Memory B cell (primary cell): ENCODE measurements around the gene OR5B3.
"Not testable (repeated sequence)": the region's sequence is repeated elsewhere in the genome, so short reads cannot be mapped to it uniquely, and the experiment has no call there.

Experiments
- ATAC-seq: fragments of 150-1000 bp; cut with Tn5 transposase; 2 replicates; pipeline ENCODE4 v1.10.0; 2021; ENCODE audit warnings: low read depth, mild to moderate bottlenecking, moderate library complexity
- DNase-seq, 2 donors: peaks; one replicate each; pipeline ENCODE4 v3.0.0; 2022; ENCODE audit warnings: low spot score in 2 of 2
- H3K27ac Mint-ChIP-seq: one replicate; pipeline ENCODE4 v1.8.0; 2022; ENCODE audit warnings: mild to moderate bottlenecking, moderate library complexity, mixed read lengths
- H3K27me3 Mint-ChIP-seq: one replicate; pipeline ENCODE4 v1.8.0; 2022; ENCODE audit warnings: mixed read lengths
- H3K36me3 Mint-ChIP-seq: one replicate; pipeline ENCODE4 v1.8.0; 2022; ENCODE audit warnings: mild to moderate bottlenecking, mixed read lengths
- H3K4me1 Mint-ChIP-seq: one replicate; pipeline ENCODE4 v1.8.0; 2022; ENCODE audit warnings: mixed read lengths
- H3K4me3 Mint-ChIP-seq: one replicate; pipeline ENCODE4 v1.8.0; 2022; ENCODE audit warnings: mild to moderate bottlenecking, moderate library complexity, mixed read lengths
- H3K9me3 Mint-ChIP-seq: one replicate; pipeline ENCODE4 v1.8.0; 2022; ENCODE audit warnings: mixed read lengths

The OR5B3 gene

DNA sequence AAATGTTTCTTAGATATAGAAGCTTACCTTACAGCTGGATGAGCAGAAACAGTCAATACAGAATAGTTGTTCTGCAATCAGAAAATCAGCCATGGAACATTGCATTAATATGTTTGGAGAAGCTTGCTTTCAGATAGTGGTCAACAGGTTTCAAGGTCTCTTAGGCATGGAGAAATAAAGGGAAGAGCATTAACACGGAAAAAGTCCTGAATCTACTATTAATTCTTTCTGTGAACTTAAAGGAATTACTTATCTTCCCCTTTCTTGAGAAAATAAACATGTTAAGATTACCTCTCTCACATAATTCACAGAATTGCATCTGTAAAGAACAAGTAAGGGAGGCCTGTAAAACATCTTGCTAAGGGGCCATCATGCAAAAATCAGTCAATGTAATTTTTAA, at the start of gene OR5B3:
TSS of gene OR5B3 (minus strand) at position 101 of the 400 bp plus-strand sequence. CDS start 3,465 bp downstream, outside the sequence.
- no peaks in the 10 kb centered on the region for H3K4me1 Mint-ChIP-seq
- peaks cover 5% of the 10 kb centered on the region for H3K36me3 Mint-ChIP-seq
- DNase-seq, result no peak
- H3K27ac Mint-ChIP-seq, result no peak within 1 kb of the TSS
- H3K9me3 Mint-ChIP-seq, result peaks cover 12% of the 10 kb centered on the region
- no peak for ATAC-seq
- peaks cover 7% of the 10 kb centered on the region for H3K27me3 Mint-ChIP-seq
- H3K4me3 Mint-ChIP-seq, result no peak within 1 kb of the TSS

DNA sequence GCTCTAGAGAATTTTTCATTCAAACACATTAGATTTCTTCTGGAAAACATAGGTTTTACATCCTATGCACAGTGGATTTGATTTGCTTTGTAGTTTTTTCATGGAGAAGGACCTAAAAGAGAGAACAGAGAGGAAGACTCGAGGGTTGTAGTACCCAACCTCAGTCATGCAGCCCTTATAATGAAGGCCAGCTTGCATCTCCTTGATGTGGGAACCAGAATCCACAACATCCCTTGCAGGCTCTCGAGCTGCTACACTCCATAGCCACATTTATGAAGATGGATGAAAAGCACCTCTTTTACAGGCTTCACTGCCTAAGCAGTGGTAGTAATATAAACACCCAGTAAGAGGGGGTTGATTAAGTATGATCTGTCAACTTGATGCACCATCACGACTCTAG, 44.9 kb upstream of the OR5B3 start:
- Mint-ChIP-seq H3K27me3 (peaks cover 3% of the 10 kb centered on the region), H3K36me3 (no peaks in the 10 kb centered on the region), H3K4me1 (no peaks in the 10 kb centered on the region), H3K9me3 (peaks cover 5% of the 10 kb centered on the region), H3K4me3 (no peak overlapping the region), H3K27ac (no peak overlapping the region)
- ATAC-seq (no peak), DNase-seq (no peak)

DNA sequence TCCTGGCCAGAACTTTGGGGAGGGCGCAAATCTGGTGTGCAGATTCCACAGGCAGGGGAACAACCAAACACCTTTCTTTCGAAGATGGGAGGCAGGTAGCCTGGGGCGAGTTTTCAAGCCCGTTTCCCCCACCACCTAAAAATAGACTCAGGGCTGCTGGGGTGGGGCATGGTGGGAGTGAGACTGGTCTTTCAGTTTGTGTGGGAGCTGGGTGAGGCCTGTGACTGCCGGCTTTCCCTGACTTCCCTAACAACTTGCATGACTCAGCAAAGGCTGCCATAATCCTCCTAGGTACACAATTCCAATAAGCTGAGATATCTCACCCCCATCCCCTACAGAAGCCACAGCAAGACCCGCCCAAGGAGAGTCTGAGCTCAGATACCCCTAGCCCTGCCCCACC, 39.6 kb upstream of the OR5B3 start:
- H3K9me3 Mint-ChIP-seq, result peaks cover 11% of the 10 kb centered on the region
- peaks cover 3% of the 10 kb centered on the region for H3K36me3 Mint-ChIP-seq
- H3K4me1 Mint-ChIP-seq, result no peaks in the 10 kb centered on the region
- DNase-seq (no peak), ATAC-seq (no peak)
- peaks cover 6% of the 10 kb centered on the region for H3K27me3 Mint-ChIP-seq
- no peak overlapping the region for H3K4me3 Mint-ChIP-seq
- H3K27ac Mint-ChIP-seq, result no peak overlapping the region

DNA sequence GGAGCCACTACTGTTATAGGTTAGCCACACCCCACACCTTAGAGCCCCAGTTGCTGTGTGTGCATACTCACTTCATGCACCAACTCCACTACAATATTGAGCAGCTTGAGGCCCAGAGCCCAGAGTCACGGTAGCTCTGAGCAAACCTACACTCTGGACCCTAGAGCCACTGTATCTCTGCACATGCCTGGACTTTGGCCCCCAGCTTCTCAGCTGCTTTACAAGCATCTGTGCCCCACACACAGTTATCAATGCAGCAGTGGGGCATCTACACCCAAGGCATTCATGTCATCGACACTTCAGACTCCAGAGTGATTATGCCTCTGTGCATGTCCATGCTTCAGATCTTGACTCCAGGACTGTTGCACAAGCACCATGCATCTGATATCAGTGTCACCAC, 37.6 kb upstream of the OR5B3 start:
- H3K36me3 Mint-ChIP-seq, result peaks cover 3% of the 10 kb centered on the region
- H3K4me1 Mint-ChIP-seq, result no peaks in the 10 kb centered on the region
- peaks cover 8% of the 10 kb centered on the region for H3K27me3 Mint-ChIP-seq
- DNase-seq (no peak), ATAC-seq (no peak)
- H3K9me3 Mint-ChIP-seq, result peaks cover 9% of the 10 kb centered on the region
- H3K27ac Mint-ChIP-seq, result no peak overlapping the region
- no peak overlapping the region for H3K4me3 Mint-ChIP-seq

DNA sequence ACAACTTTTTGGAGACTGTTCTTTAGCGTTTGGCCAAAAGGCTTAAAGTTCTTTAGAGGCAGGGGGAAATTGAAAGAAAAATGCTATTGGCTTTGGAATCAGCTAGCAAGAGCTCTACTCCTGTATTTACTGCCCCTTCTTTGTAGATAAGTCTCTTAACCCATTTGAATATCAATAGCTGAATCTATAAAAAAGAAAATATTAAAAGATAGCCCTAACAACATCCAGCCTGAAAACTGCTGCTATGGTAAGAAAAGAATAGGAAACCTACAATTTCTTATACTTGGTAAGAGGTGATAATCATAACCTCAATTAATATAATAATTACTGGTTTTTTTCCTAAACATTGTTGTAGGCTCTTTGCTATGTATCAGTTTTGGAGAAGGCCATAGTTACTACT, 35.5 kb upstream of the OR5B3 start, which contains the start of gene OR5B12:
TSS of gene OR5B12 (minus strand) at position 101 of the 400 bp plus-strand sequence. CDS start 2,085 bp downstream, outside the sequence.
- ATAC-seq (no peak), DNase-seq (no peak)
- H3K9me3 Mint-ChIP-seq, result peaks cover 8% of the 10 kb centered on the region
- H3K27ac Mint-ChIP-seq, result no peak within 1 kb of the TSS
- no peak within 1 kb of the TSS for H3K4me3 Mint-ChIP-seq
- no peaks in the 10 kb centered on the region for H3K4me1 Mint-ChIP-seq
- H3K36me3 Mint-ChIP-seq, result peaks cover 3% of the 10 kb centered on the region
- H3K27me3 Mint-ChIP-seq, result peaks cover 9% of the 10 kb centered on the region

DNA sequence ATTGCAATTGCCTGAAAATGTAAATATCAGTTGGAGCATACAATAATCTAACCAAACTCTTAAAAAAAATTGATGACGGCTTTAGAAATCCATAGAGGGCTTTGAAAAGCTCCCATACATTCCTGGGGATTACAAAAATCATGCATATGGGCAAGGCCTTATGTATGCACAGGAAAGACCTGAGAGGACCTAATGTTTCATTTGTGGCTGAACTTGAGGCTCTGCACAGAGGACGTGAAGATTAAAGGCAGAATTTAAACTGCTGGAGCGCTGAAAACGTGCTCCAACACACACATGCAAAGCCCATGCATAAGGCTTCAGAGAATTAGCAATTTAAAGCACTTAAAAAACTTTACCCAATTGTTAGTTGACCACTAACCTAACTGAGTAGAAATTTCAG, 31.8 kb upstream of the OR5B3 start:
- Mint-ChIP-seq H3K27ac (no peak overlapping the region), H3K36me3 (no peaks in the 10 kb centered on the region), H3K4me3 (no peak overlapping the region), H3K9me3 (no peaks in the 10 kb centered on the region), H3K4me1 (peaks cover 3% of the 10 kb centered on the region), H3K27me3 (peaks cover 5% of the 10 kb centered on the region)
- ATAC-seq (no peak), DNase-seq (no peak)

DNA sequence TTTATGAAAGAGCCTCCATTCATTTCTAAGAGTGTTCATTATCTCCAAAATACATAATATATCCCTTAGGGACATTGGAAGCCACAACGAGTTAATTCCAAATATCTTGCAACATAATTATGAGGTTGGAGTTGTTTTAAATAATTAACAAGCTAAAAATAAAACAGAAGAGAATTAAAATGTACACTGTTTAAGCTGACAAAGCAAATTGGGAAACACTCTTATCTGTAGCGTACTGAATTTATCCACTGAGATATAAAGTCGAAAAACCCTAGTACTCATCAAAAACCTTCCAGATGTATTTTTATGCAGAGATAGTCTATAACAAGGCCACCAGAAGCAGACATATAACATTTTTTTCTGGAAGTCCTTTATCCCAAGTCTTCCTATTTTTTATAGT, 27.5 kb upstream of the OR5B3 start:
- Mint-ChIP-seq H3K9me3 (peaks cover 4% of the 10 kb centered on the region), H3K36me3 (no peaks in the 10 kb centered on the region), H3K27ac (no peak overlapping the region)

DNA sequence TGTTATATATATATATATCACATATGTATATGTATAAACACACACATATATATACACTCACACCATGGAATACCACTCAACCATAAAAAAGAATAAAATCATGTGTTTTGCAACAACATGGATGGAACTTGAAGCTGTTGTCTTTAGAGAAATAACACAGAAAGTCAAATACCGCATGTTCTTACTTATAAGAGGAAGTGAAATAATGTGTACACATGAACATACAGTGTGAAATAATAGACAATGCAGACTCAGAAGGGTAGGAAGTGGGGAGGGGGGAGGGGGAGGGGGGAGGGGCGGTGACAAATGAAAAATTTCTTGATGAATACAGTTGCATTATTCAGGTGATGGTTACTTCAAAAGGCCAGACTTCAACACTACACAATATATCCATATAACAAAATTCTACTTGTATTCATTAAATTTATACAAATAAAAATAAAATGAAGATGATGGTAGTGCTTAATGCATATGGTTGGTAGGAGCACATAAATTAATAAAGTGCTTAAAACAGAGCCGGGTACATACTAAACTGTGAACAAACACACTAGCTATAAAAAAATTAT, 27.0 kb upstream of the OR5B3 start:
- H3K27me3 Mint-ChIP-seq, result peaks cover 4% of the 10 kb centered on the region
- DNase-seq (no peak), ATAC-seq (peak; percentile 47)
- H3K4me1 Mint-ChIP-seq, result peaks cover 4% of the 10 kb centered on the region
- no peaks in the 10 kb centered on the region for H3K36me3 Mint-ChIP-seq
- no peak overlapping the region for H3K4me3 Mint-ChIP-seq
- H3K27ac Mint-ChIP-seq, result no peak overlapping the region
- peaks cover 7% of the 10 kb centered on the region for H3K9me3 Mint-ChIP-seq

More for the DNA sequence above, 27.5 kb upstream of the OR5B3 start:
- peaks cover 4% of the 10 kb centered on the region for H3K4me1 Mint-ChIP-seq
- no peak for DNase-seq
- H3K27me3 Mint-ChIP-seq, result peaks cover 6% of the 10 kb centered on the region
- no peak for ATAC-seq
- no peak overlapping the region for H3K4me3 Mint-ChIP-seq

DNA sequence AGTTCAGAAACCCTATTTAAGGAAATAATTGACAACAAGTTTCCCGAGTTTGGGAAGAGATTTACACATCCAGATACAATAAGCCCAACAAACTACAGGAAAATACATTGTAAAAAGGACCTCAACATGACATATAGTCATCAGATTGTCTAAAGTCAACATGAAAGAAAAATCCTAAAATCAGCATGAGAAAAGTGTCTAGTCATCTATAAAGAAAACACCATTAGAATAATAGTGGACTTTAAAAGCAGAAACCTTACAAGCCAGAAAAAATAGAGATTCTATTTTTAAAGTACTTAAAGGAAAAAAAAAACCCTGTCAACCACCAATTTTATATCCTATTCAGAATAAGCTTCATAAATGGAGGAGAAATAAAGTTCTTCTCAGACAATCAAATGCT, 22.6 kb upstream of the OR5B3 start:
- no peaks in the 10 kb centered on the region for H3K36me3 Mint-ChIP-seq
- H3K27me3 Mint-ChIP-seq, result peaks cover 10% of the 10 kb centered on the region
- DNase-seq (no peak), ATAC-seq (no peak)
- H3K4me1 Mint-ChIP-seq, result peaks cover 4% of the 10 kb centered on the region
- H3K9me3 Mint-ChIP-seq, result peaks cover 8% of the 10 kb centered on the region
- H3K27ac Mint-ChIP-seq, result no peak overlapping the region
- H3K4me3 Mint-ChIP-seq, result no peak overlapping the region

DNA sequence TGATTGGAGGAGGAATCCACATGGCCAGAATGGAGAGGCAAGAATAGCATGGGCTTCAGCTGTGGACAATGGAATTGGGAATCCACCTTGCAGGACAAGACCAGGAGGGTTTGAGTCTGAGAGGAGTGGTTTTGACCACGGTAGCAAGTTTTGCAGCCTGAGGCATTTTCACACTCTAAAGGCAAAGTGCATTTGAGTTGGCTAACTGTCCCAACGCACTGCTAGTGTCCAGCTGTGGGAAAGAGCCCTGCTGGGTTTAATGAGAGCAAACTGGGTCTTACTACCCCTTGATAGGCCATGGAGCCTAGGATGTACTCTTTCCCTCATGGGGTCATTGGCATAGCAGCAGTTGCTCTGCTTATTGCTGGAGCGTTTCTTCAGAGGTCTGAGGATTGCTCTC, 21.3 kb upstream of the OR5B3 start, which contains the start of gene OR5B2:
TSS of gene OR5B2 (minus strand) at position 101 of the 400 bp plus-strand sequence. CDS start 4,860 bp downstream, outside the sequence.
- Mint-ChIP-seq H3K4me3 (no peak within 1 kb of the TSS), H3K27ac (no peak within 1 kb of the TSS), H3K4me1 (no peaks in the 10 kb centered on the region), H3K27me3 (peaks cover 10% of the 10 kb centered on the region), H3K36me3 (no peaks in the 10 kb centered on the region), H3K9me3 (peaks cover 8% of the 10 kb centered on the region)
- DNase-seq, result no peak
- ATAC-seq, result no peak

DNA sequence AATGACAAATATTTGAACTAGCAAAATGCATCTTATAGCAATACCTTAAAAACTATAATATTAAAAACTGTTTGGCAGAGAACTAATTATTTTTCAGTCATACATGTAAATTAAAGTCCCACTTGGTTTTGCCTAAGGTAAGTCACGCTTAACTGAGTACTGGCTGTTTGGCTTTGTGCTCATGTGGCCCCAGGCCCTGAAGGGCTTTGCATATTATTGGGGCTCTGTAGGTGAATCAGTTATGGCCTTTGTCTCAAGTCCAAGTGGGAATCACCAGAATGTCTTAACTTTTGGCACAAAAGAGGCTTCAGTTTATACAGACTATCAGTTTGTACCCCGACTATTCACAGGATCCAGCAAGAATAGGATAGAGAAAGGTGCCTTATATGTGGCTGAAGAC, 7.1 kb downstream of the OR5B3 start:
- not testable (repeated sequence) for H3K36me3 Mint-ChIP-seq, H3K27me3 Mint-ChIP-seq, H3K9me3 Mint-ChIP-seq, H3K4me3 Mint-ChIP-seq, DNase-seq, ATAC-seq, H3K4me1 Mint-ChIP-seq, H3K27ac Mint-ChIP-seq

DNA sequence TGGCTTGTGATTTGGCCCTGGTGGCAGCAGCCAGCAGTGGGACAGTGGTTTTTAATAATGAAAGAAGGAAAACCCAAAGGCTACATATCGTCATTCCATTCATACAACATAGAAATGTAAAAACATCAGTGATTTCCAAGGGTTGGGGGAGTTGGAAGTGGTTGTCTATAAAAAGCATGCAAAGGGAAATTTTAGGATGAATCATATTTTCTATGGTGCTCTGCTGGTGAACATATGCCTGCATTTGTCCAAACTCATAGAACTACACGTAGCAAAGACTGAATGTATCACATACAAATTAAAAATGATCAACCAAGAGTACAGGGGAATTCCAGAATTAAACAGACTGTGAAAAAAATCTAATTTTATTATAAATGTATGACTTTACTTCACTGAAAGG, 11.1 kb downstream of the OR5B3 start:
- Mint-ChIP-seq H3K9me3 (peaks cover 8% of the 10 kb centered on the region), H3K4me3 (no peak overlapping the region), H3K27me3 (peaks cover 4% of the 10 kb centered on the region), H3K27ac (no peak overlapping the region), H3K36me3 (no peaks in the 10 kb centered on the region), H3K4me1 (no peaks in the 10 kb centered on the region)
- DNase-seq (no peak), ATAC-seq (no peak)

DNA sequence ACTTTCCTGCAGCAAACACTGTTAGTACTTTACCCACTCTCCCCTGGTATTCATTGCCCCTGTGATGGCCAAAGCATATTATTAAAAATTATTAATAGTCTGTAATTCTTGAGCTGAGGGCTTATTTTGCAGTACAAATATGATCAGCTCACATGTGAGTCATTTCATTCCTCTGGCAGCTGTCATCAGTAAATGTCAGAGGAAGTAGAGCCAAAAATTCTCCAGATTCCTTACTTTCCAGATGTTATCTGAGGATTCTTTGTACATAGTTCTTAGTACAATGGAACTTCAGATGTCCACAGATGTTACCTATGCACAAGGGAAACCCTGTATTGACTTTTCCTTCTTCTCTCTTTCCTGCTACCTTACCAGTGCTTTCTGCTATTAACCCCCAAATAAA, 12.5 kb downstream of the OR5B3 start:
- Mint-ChIP-seq H3K27me3 (peaks cover 4% of the 10 kb centered on the region), H3K27ac (no peak overlapping the region), H3K4me1 (no peaks in the 10 kb centered on the region), H3K4me3 (no peak overlapping the region), H3K9me3 (peaks cover 8% of the 10 kb centered on the region), H3K36me3 (no peaks in the 10 kb centered on the region)
- no peak for ATAC-seq
- no peak for DNase-seq

DNA sequence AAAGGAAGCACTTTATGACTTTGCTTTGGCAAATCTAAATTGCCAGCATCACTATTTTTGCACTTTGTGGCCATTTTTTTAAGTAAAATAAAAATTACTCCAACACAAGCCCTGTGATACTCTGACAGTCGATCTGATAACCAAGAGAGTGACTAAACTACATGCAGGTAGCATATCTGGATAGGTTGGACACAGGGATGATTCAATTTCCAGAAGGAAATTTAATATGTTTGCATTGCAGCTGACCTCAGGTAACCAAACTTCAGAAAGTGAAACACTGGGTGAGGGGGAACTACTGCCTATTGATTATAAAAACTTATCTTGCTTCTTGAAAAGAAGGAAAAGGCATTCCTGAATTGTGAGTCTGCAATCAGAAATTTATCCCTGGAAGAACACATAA, 13.9 kb downstream of the OR5B3 start:
- no peak overlapping the region for H3K4me3 Mint-ChIP-seq
- DNase-seq, result no peak

DNA sequence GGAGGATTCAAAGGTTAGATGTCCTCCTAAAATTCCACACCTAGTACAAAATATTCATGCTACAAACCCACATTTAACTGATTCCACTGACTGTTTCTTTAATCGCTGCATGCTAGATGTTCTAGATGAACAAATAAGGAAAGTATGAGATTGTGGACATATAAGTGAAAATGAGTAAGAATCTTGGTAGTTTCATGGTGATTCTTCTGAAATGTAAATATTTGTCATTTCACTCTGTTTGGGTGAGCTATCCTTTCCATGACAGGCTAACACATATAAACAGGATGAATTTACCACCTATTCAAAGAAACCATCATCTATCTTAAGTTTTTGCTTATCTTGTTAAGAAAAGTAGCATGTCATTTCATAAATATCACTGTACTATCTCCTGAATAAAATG, 14.8 kb downstream of the OR5B3 start:
- Mint-ChIP-seq H3K27ac (no peak overlapping the region), H3K9me3 (peaks cover 8% of the 10 kb centered on the region), H3K27me3 (peaks cover 3% of the 10 kb centered on the region), H3K4me3 (no peak overlapping the region), H3K4me1 (no peaks in the 10 kb centered on the region), H3K36me3 (no peaks in the 10 kb centered on the region)
- no peak for DNase-seq
- no peak for ATAC-seq

More for the DNA sequence above, 13.9 kb downstream of the OR5B3 start:
- Mint-ChIP-seq H3K36me3 (no peaks in the 10 kb centered on the region), H3K4me1 (no peaks in the 10 kb centered on the region), H3K9me3 (peaks cover 8% of the 10 kb centered on the region), H3K27ac (no peak overlapping the region), H3K27me3 (peaks cover 3% of the 10 kb centered on the region)
- ATAC-seq, result no peak
